Neural cell (in vitro differentiated cells): ENCODE results near the gene MRM1. TPM values are rescaled to one million over a fixed set of nuclear protein-coding genes. Genes with fewer than 3 reads are reported as not detected.

ENCODE experiments used
- H2AFZ ChIP-seq: fragments of 200-600, 300-800 bp; sonication (generic), shearing (Covaris generic); 2 replicates; pipeline ENCODE4 v1.6.0; 2014; ENCODE audit warnings: low read depth, mild to moderate bottlenecking, antibody characterized with exemption, low read length, moderate library complexity
- H3F3A ChIP-seq: fragments of 200-600 bp; shearing (Covaris generic); 2 replicates; pipeline ENCODE4 v1.6.1; 2016; ENCODE audit warnings: mild to moderate bottlenecking, moderate library complexity, mixed read lengths, antibody characterized with exemption, low read length; ENCODE audit not compliant: insufficient read depth, poor library complexity, severe bottlenecking
- H3K27ac ChIP-seq: fragments of 200-600, 300-800 bp; sonication (generic), shearing (Covaris generic); 2 replicates; pipeline ENCODE4 v1.5.1; 2014; ENCODE audit warnings: mild to moderate bottlenecking, low read length, moderate library complexity
- H3K27me3 ChIP-seq: fragments of 300-800, 200-600 bp; sonication (generic), shearing (Covaris generic); 2 replicates; pipeline ENCODE4 v1.6.0; 2014; ENCODE audit warnings: mild to moderate bottlenecking, low read depth, low read length, moderate library complexity; ENCODE audit not compliant: insufficient read depth
- H3K36me3 ChIP-seq: fragments of 300-800, 200-600 bp; sonication (generic), shearing (Covaris generic); 2 replicates; pipeline ENCODE4 v1.5.1; 2014; ENCODE audit warnings: mild to moderate bottlenecking, antibody characterized with exemption, low read length, moderate library complexity; ENCODE audit not compliant: insufficient read depth
- H3K4me2 ChIP-seq: fragments of 300-800, 200-600 bp; sonication (generic), shearing (Covaris generic); 2 replicates; pipeline ENCODE4 v1.6.0; 2014; ENCODE audit warnings: mild to moderate bottlenecking, low read length
- H3K4me3 ChIP-seq: fragments of 300-800, 200-600 bp; sonication (generic), shearing (Covaris generic); 2 replicates; pipeline ENCODE4 v1.5.1; 2014; ENCODE audit warnings: mild to moderate bottlenecking, low read length, moderate library complexity
- H3K79me2 ChIP-seq: fragments of 200-600 bp; shearing (Covaris generic); replicated peaks from 2 replicates; pipeline ENCODE4 v1.6.0; 2014; ENCODE audit warnings: mild to moderate bottlenecking, low read length, moderate library complexity; ENCODE audit not compliant: insufficient read depth
- H3K9ac ChIP-seq: fragments of 300-800, 200-600 bp; sonication (generic), shearing (Covaris generic); 2 replicates; pipeline ENCODE4 v1.6.1; 2016; ENCODE audit warnings: mild to moderate bottlenecking, low read length, mixed read lengths
- H3K9me2 ChIP-seq: fragments of 200-600 bp; shearing (Covaris generic); 2 replicates; pipeline ENCODE4 v1.6.1; 2016; ENCODE audit warnings: mild to moderate bottlenecking, low read length, mixed read lengths; ENCODE audit not compliant: insufficient read depth
- H3K9me3 ChIP-seq: fragments of 200-600, 300-800 bp; sonication (generic), shearing (Covaris generic); 2 replicates; pipeline ENCODE4 v1.6.1; 2016; ENCODE audit warnings: mild to moderate bottlenecking, mixed run types, low read length, moderate library complexity, mixed read lengths
- H4K20me1 ChIP-seq: fragments of 200-600 bp; shearing (Covaris generic); 2 replicates; pipeline ENCODE4 v1.6.1; 2016; ENCODE audit warnings: mild to moderate bottlenecking, mixed run types; ENCODE audit not compliant: insufficient read depth
- EP300 ChIP-seq: fragments of 450-650 bp; conservative IDR thresholded peaks from 2 replicates; pipeline ENCODE4 v1.6.1; 2014; ENCODE audit warnings: antibody characterized with exemption, mild to moderate bottlenecking, moderate library complexity; ENCODE audit not compliant: poor library complexity, severe bottlenecking
- EZH2 ChIP-seq: fragments of 200-600, 300-800 bp; shearing (Covaris generic), sonication (generic); IDR thresholded peaks from 2 replicates; pipeline ENCODE4 v1.6.1; 2014; ENCODE audit warnings: antibody characterized with exemption, low read length, borderline replicate concordance, mild to moderate bottlenecking; ENCODE audit not compliant: insufficient read depth, poor library complexity, severe bottlenecking
- MXI1 ChIP-seq: fragments of 450-650 bp; conservative IDR thresholded peaks from 2 replicates; pipeline ENCODE4 v1.6.1; 2014; ENCODE audit warnings: antibody characterized with exemption, mild to moderate bottlenecking; ENCODE audit not compliant: poor library complexity, severe bottlenecking
- POLR2AphosphoS5 ChIP-seq: IDR thresholded peaks from 2 replicates; pipeline ENCODE4 v1.6.1; 2012
- RAD21 ChIP-seq: fragments of 450-650 bp; conservative IDR thresholded peaks from 2 replicates; pipeline ENCODE4 v1.6.1; 2014; ENCODE audit warnings: antibody characterized with exemption, mild to moderate bottlenecking, moderate library complexity
- SMC3 ChIP-seq: fragments of 450-650 bp; conservative IDR thresholded peaks from 2 replicates; pipeline ENCODE4 v1.6.1; 2014; ENCODE audit warnings: antibody characterized with exemption, mild to moderate bottlenecking, moderate library complexity; ENCODE audit not compliant: poor library complexity
- TAF1 ChIP-seq: IDR thresholded peaks from 2 replicates; pipeline ENCODE4 v1.6.1; 2012; ENCODE audit warnings: low read depth
- polyA plus RNA-seq: library from polyadenylated mRNA; depleted of rRNA; stranded (reverse); fragments of >200 nt; gene quantifications from 2 replicates; pipeline ENCODE4 v1.2.3, GENCODE V29; 2014
- TF ChIP-seq, protein P1 (sequence below): IDR thresholded peaks from 2 replicates; pipeline ENCODE4 v1.6.1; 2012; ENCODE audit warnings: borderline replicate concordance
- TF ChIP-seq, protein P2 (sequence below): fragments of 450-650 bp; IDR thresholded peaks from 2 replicates; pipeline ENCODE4 v1.5.1; 2014; ENCODE audit warnings: antibody characterized with exemption, mild to moderate bottlenecking, moderate library complexity; ENCODE audit not compliant: poor library complexity, severe bottlenecking

MRM1 gene
- polyA plus RNA-seq, 1 donor from 2014 or later, result 1.8 TPM

DNA sequence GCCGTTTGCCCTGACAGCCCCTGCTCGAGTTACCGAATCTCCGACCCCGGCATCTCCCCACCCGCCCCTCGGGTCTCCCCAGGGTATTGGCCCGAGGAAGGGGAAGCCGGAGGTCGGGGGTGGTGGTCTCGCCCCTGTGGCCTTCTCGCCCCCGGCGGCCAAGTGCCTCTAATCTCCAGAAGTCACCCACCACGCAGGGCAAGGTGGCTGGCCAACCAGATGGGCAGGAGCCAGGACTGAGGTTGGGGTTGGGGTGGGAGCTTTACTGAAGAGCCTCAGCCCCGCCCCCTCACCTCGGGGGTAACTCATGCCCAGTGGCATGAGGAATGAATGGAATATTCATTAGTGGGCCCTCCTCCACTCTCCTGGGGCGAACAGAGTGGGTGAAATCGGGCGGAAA is 9.1 kb upstream of the MRM1 start:
- Histone ChIP-seq H3K9ac (peak overlapping the region; percentile 69), H2AFZ (no peak overlapping the region), H3K79me2 (no peaks in the 10 kb centered on the region), H3K9me3 (no peaks in the 10 kb centered on the region), H3K27me3 (no peaks in the 10 kb centered on the region), H3F3A (no peaks in the 10 kb centered on the region), H3K9me2 (no peaks in the 10 kb centered on the region), H3K36me3 (no peaks in the 10 kb centered on the region), H4K20me1 (no peaks in the 10 kb centered on the region), H3K27ac (no peak overlapping the region), H3K4me3 (peak overlapping the region; percentile 82), H3K4me2 (peak overlapping the region; percentile 78)
- TF ChIP-seq SMC3 (no peak), POLR2AphosphoS5 (no peak), TAF1 (no peak), MXI1 (no peak), EZH2 (no peak), EP300 (no peak), RAD21 (no peak)
- TF ChIP-seq, protein P1, sequence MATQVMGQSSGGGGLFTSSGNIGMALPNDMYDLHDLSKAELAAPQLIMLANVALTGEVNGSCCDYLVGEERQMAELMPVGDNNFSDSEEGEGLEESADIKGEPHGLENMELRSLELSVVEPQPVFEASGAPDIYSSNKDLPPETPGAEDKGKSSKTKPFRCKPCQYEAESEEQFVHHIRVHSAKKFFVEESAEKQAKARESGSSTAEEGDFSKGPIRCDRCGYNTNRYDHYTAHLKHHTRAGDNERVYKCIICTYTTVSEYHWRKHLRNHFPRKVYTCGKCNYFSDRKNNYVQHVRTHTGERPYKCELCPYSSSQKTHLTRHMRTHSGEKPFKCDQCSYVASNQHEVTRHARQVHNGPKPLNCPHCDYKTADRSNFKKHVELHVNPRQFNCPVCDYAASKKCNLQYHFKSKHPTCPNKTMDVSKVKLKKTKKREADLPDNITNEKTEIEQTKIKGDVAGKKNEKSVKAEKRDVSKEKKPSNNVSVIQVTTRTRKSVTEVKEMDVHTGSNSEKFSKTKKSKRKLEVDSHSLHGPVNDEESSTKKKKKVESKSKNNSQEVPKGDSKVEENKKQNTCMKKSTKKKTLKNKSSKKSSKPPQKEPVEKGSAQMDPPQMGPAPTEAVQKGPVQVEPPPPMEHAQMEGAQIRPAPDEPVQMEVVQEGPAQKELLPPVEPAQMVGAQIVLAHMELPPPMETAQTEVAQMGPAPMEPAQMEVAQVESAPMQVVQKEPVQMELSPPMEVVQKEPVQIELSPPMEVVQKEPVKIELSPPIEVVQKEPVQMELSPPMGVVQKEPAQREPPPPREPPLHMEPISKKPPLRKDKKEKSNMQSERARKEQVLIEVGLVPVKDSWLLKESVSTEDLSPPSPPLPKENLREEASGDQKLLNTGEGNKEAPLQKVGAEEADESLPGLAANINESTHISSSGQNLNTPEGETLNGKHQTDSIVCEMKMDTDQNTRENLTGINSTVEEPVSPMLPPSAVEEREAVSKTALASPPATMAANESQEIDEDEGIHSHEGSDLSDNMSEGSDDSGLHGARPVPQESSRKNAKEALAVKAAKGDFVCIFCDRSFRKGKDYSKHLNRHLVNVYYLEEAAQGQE, result no peak
- TF ChIP-seq, protein P2, sequence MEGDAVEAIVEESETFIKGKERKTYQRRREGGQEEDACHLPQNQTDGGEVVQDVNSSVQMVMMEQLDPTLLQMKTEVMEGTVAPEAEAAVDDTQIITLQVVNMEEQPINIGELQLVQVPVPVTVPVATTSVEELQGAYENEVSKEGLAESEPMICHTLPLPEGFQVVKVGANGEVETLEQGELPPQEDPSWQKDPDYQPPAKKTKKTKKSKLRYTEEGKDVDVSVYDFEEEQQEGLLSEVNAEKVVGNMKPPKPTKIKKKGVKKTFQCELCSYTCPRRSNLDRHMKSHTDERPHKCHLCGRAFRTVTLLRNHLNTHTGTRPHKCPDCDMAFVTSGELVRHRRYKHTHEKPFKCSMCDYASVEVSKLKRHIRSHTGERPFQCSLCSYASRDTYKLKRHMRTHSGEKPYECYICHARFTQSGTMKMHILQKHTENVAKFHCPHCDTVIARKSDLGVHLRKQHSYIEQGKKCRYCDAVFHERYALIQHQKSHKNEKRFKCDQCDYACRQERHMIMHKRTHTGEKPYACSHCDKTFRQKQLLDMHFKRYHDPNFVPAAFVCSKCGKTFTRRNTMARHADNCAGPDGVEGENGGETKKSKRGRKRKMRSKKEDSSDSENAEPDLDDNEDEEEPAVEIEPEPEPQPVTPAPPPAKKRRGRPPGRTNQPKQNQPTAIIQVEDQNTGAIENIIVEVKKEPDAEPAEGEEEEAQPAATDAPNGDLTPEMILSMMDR, result no peak

DNA sequence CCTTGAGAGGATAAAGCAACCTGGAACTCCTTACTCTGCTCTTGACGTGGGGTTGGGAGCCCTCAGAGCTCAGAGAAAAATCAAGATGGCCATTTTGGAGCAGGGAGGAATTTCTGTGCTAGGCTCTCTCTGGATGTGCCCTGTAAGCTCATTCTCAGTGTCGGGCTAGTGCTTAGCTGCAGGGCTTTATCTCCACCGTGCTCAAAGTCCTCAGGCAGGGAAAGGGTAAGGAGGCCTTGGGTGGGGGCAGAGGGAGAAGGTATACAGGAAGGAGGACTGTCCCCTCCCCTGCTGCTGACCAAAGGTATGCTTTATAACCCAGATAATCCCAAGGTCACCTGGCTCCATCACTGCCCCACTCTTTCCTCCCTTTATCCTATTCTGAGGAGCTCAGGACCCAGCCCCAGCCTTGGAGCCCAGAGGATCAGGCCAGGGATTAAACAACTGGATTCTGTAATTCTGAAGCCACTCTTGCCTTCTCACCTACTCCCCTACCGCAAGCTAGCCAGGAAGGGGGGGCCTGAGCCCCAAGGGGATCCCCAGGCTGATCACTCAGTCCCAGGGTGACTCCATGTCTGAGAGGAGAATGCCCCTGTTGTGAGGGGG is 8.6 kb upstream of the MRM1 start:
- Histone ChIP-seq H2AFZ (no peak overlapping the region), H3K27ac (no peak overlapping the region), H3K9me2 (no peaks in the 10 kb centered on the region), H3F3A (no peaks in the 10 kb centered on the region), H3K9me3 (no peaks in the 10 kb centered on the region), H3K79me2 (no peaks in the 10 kb centered on the region), H3K9ac (peak overlapping the region; percentile 69), H3K4me3 (peak overlapping the region; percentile 82), H3K27me3 (no peaks in the 10 kb centered on the region), H3K36me3 (no peaks in the 10 kb centered on the region), H3K4me2 (peak overlapping the region; percentile 78), H4K20me1 (no peaks in the 10 kb centered on the region)
- TF ChIP-seq, protein P1, result no peak
- TF ChIP-seq POLR2AphosphoS5, result no peak
- no peak for TF ChIP-seq RAD21
- no peak for TF ChIP-seq EP300
- TF ChIP-seq SMC3, result no peak
- TF ChIP-seq TAF1, result no peak
- TF ChIP-seq, protein P2, result no peak
- no peak for TF ChIP-seq EZH2
- no peak for TF ChIP-seq MXI1
